CD4-positive, alpha-beta memory T cell (primary cell): ENCODE measurements around the gene RELCH. TPM values are rescaled to one million over a fixed set of nuclear protein-coding genes. Genes with fewer than 3 reads are reported as not detected.

ENCODE experiments used
- CTCF ChIA-PET: fragments of 350-600 bp; sonication (Branson Sonifier 250); formaldehyde crosslinking; loops from one replicate; lab custom pipeline; 2021; ENCODE audit warnings: inconsistent platforms; ENCODE audit not compliant: partially characterized antibody; lab: Charles Lee
- POLR2A ChIA-PET: fragments of 350-600 bp; sonication (Branson Sonifier 250); formaldehyde crosslinking; loops from one replicate; lab custom pipeline; 2021; ENCODE audit not compliant: partially characterized antibody; lab: Charles Lee
- DNase-seq, 5 donors: peaks; one replicate each; pipeline versions ENCODE4 v3.0.0 to v3.0.0-alpha.2; 2020 to 2022; ENCODE audit warnings: mixed read lengths in 1 of 5
- H3K27ac ChIP-seq: one replicate; pipeline ENCODE4 v1.7.0; 2013; ENCODE audit warnings: low read depth, low read length
- H3K27me3 ChIP-seq: 2 replicates; pipeline ENCODE4 v1.7.0; 2013; ENCODE audit warnings: mild to moderate bottlenecking, low read length, moderate library complexity; ENCODE audit not compliant: insufficient read depth
- H3K36me3 ChIP-seq: 2 replicates; pipeline ENCODE4 v1.7.0; 2013; ENCODE audit warnings: mild to moderate bottlenecking, low read length, moderate library complexity; ENCODE audit not compliant: insufficient read depth
- H3K4me1 ChIP-seq: 2 replicates; pipeline ENCODE4 v1.7.0; 2013; ENCODE audit warnings: mild to moderate bottlenecking, low read length, moderate library complexity; ENCODE audit not compliant: insufficient read depth
- H3K4me3 ChIP-seq, 2 donors: one replicate each; pipeline ENCODE4 v1.7.0; 2013; ENCODE audit warnings: low read length in 2 of 2, mild to moderate bottlenecking in 1 of 2
- H3K9me3 ChIP-seq, 2 donors: one replicate each; pipeline ENCODE4 v1.7.0; 2013; ENCODE audit warnings: low read length in 2 of 2, control low read depth in 1 of 2; ENCODE audit not compliant: control insufficient read depth in 1 of 2
- H3K27ac Mint-ChIP-seq, 7 donors: one replicate each; pipeline ENCODE4 v1.8.0; 2020 to 2021; ENCODE audit warnings: mixed read lengths in 7 of 7, mild to moderate bottlenecking in 6 of 7, inconsistent platforms in 3 of 7, moderate library complexity in 3 of 7
- H3K27me3 Mint-ChIP-seq, 2 donors: one replicate each; pipeline ENCODE4 v1.8.0; 2020 to 2021; ENCODE audit warnings: mixed read lengths in 2 of 2
- H3K36me3 Mint-ChIP-seq, 2 donors: one replicate each; pipeline ENCODE4 v1.8.0; 2020 to 2021; ENCODE audit warnings: mixed read lengths in 2 of 2, inconsistent platforms in 1 of 2, mild to moderate bottlenecking in 1 of 2
- H3K4me1 Mint-ChIP-seq, 4 donors: one replicate each; pipeline ENCODE4 v1.8.0; 2020 to 2021; ENCODE audit warnings: mixed read lengths in 4 of 4, mild to moderate bottlenecking in 1 of 4
- H3K4me3 Mint-ChIP-seq, 8 donors: one replicate each; pipeline ENCODE4 v1.8.0; 2020 to 2021; ENCODE audit warnings: mixed read lengths in 8 of 8, mild to moderate bottlenecking in 7 of 8, moderate library complexity in 6 of 8, inconsistent platforms in 3 of 8
- H3K9me3 Mint-ChIP-seq, 8 donors: one replicate each; pipeline ENCODE4 v1.8.0; 2020 to 2021; ENCODE audit warnings: mixed read lengths in 8 of 8, mild to moderate bottlenecking in 5 of 8, inconsistent platforms in 3 of 8, moderate library complexity in 1 of 8
- intact Hi-C: fragments of 100-400 bp; cut with micrococcal nuclease; formaldehyde crosslinking; loops from one replicate; pipeline ENCODE4 v1.15.1; 2023
- polyA plus RNA-seq, 2 donors: library from polyadenylated mRNA; unstranded; fragments of 300-500 nt; fragmentation: Illumina TruSeq; gene quantifications; one replicate each; pipeline ENCODE4 v1.2.3, GENCODE V29; 2021
- total RNA-seq, 2 experiments: library from RNA; stranded (reverse); gene quantifications; one replicate each; pipeline ENCODE4 v1.2.3, GENCODE V29; 2021

Gene RELCH
- total RNA-seq: 10 to 100 TPM; 57.2 to 59.4 TPM
- 1 to 10 TPM; 7.6 to 9.6 TPM for polyA plus RNA-seq

GRCh38 chr18:62186774-62187542 lies at the start of gene RELCH, which contains the start of gene PIGN:
TSS of gene RELCH (plus strand) at chr18:62187255. CDS start at chr18:62187506, 251 bp downstream.
TSS of gene PIGN (minus strand) at chr18:62187056. CDS start at chr18:62161353, 25,703 bp downstream.
- Histone ChIP-seq H3K36me3 (no peaks in the 10 kb centered on the region), H3K9me3 (no peaks in the 10 kb centered on the region), H3K4me1 (peaks cover 56% of the 10 kb centered on the region), H3K4me3 (peak within 1 kb of the TSS; percentile 76 to 100), H3K27ac (peak within 1 kb of the TSS; percentile 79), H3K27me3 (no peaks in the 10 kb centered on the region)
- POLR2A ChIA-PET: interaction anchor here (0.6 to 2.5 kb wide), 20 partner anchors 12 to 1135 kb away, joined by 3 to 23 read pairs (median 4); partner anchors contain the start of genes BCL2, PHLPP1 and ZCCHC2
- Mint-ChIP-seq H3K27ac (peak within 1 kb of the TSS; percentile 95 to 97 (median 96)), H3K9me3 (peaks cover 0 to under 1% (median 0%) of the 10 kb centered on the region in 8 donors), H3K4me3 (peak within 1 kb of the TSS; percentile 94 to 99 (median 99)), H3K36me3 (peaks cover 12 to 30% of the 10 kb centered on the region in 2 donors), H3K27me3 (no peaks in the 10 kb centered on the region), H3K4me1 (peaks cover 41 to 73% (median 57%) of the 10 kb centered on the region in 4 donors)
- CTCF ChIA-PET: interaction anchor here (0.9 to 9.1 kb wide), 8 partner anchors 11 to 239 kb away, joined by 4 to 191 read pairs (median 6); no protein-coding TSS in a partner anchor
- peak; percentile 95 to 99 (median 97) for DNase-seq
- intact Hi-C loops: loop anchor here (1.0 to 5.0 kb wide), 7 partner anchors 62 to 1783 kb away; partner anchors contain the start of genes PHLPP1, SERPINB8 and VPS4B

- ChIA-PET POLR2A (no interaction called here), CTCF (interaction anchor here (1.4 kb wide), 1 partner anchor 24 kb away, joined by 3 read pairs; no protein-coding TSS in a partner anchor)
- H3K4me3 Mint-ChIP-seq: no peak overlapping the region
- H3K27me3 ChIP-seq: no peaks in the 10 kb centered on the region
- H3K4me1 Mint-ChIP-seq: no peaks in the 10 kb centered on the region
- no peak overlapping the region for H3K27ac ChIP-seq
- no peaks in the 10 kb centered on the region for H3K27me3 Mint-ChIP-seq
- H3K9me3 Mint-ChIP-seq: peaks cover 0 to 2% (median 0%) of the 10 kb centered on the region in 8 donors
- no peak for DNase-seq
- H3K4me3 ChIP-seq: no peak overlapping the region
- no peaks in the 10 kb centered on the region for H3K4me1 ChIP-seq
- intact Hi-C loops: no loop called here
- H3K27ac Mint-ChIP-seq: peak overlapping the region in 1 of 7 donors; percentile 14
- peaks cover 11 to 20% of the 10 kb centered on the region in 2 donors for H3K36me3 Mint-ChIP-seq
- H3K36me3 ChIP-seq: peaks cover 4% of the 10 kb centered on the region
- H3K9me3 ChIP-seq: no peaks in the 10 kb centered on the region
These were observed 48.4 kb upstream of the RELCH start for GRCh38 chr18:62138461-62139235.

- peaks cover 0 to 2% (median 0%) of the 10 kb centered on the region in 8 donors for H3K9me3 Mint-ChIP-seq
- H3K4me1 ChIP-seq: no peaks in the 10 kb centered on the region
- no peak overlapping the region for H3K27ac ChIP-seq
- ChIA-PET POLR2A (no interaction called here), CTCF (interaction anchor here (1.3 to 1.4 kb wide), 2 partner anchors 12 to 23 kb away, joined by 3 read pairs; no protein-coding TSS in a partner anchor)
- H3K27ac Mint-ChIP-seq: no peak overlapping the region
- no peaks in the 10 kb centered on the region for H3K4me1 Mint-ChIP-seq
- H3K4me3 Mint-ChIP-seq: no peak overlapping the region
- H3K27me3 Mint-ChIP-seq: no peaks in the 10 kb centered on the region
- no peak for DNase-seq
- intact Hi-C loops: no loop called here
- no peak overlapping the region for H3K4me3 ChIP-seq
- H3K9me3 ChIP-seq: no peaks in the 10 kb centered on the region
- peaks cover 6% of the 10 kb centered on the region for H3K36me3 ChIP-seq
- peaks cover 19 to 20% of the 10 kb centered on the region in 2 donors for H3K36me3 Mint-ChIP-seq
- H3K27me3 ChIP-seq: no peaks in the 10 kb centered on the region
These were observed 46.8 kb upstream of the RELCH start for GRCh38 chr18:62140259-62140658.

GRCh38 chr18:62144338-62144737 lies 42.7 kb upstream of the RELCH start:
- DNase-seq: no peak
- no peaks in the 10 kb centered on the region for H3K27me3 Mint-ChIP-seq
- no peaks in the 10 kb centered on the region for H3K27me3 ChIP-seq
- peaks cover 8 to 24% of the 10 kb centered on the region in 2 donors for H3K36me3 Mint-ChIP-seq
- ChIA-PET CTCF (interaction anchor here (1.2 to 1.6 kb wide), 3 partner anchors 11 to 106 kb away, joined by 3 to 5 read pairs (median 5); no protein-coding TSS in a partner anchor), POLR2A (no interaction called here)
- no peak overlapping the region for H3K4me3 Mint-ChIP-seq
- H3K4me1 Mint-ChIP-seq: no peaks in the 10 kb centered on the region
- no peak overlapping the region for H3K4me3 ChIP-seq
- H3K36me3 ChIP-seq: peaks cover 3% of the 10 kb centered on the region
- H3K27ac Mint-ChIP-seq: peak overlapping the region in 1 of 7 donors; percentile 4
- intact Hi-C loops: no loop called here
- no peaks in the 10 kb centered on the region for H3K4me1 ChIP-seq
- H3K9me3 ChIP-seq: no peaks in the 10 kb centered on the region
- H3K27ac ChIP-seq: no peak overlapping the region
- H3K9me3 Mint-ChIP-seq: peaks cover 0 to 2% (median 0%) of the 10 kb centered on the region in 8 donors

GRCh38 chr18:62151068-62151771 lies 35.8 kb upstream of the RELCH start:
- H3K36me3 ChIP-seq: no peaks in the 10 kb centered on the region
- no peaks in the 10 kb centered on the region for H3K4me1 ChIP-seq
- Mint-ChIP-seq H3K36me3 (peaks cover 5 to 36% of the 10 kb centered on the region in 2 donors), H3K9me3 (no peaks in the 10 kb centered on the region), H3K4me1 (no peaks in the 10 kb centered on the region), H3K27me3 (no peaks in the 10 kb centered on the region), H3K4me3 (no peak overlapping the region), H3K27ac (no peak overlapping the region)
- ChIA-PET POLR2A (no interaction called here), CTCF (no interaction called here)
- intact Hi-C loops: no loop called here
- no peaks in the 10 kb centered on the region for H3K27me3 ChIP-seq
- no peak for DNase-seq
- no peak overlapping the region for H3K27ac ChIP-seq
- H3K4me3 ChIP-seq: no peak overlapping the region
- no peaks in the 10 kb centered on the region for H3K9me3 ChIP-seq

GRCh38 chr18:62152844-62153243 lies 34.2 kb upstream of the RELCH start:
- Mint-ChIP-seq H3K4me1 (no peaks in the 10 kb centered on the region), H3K36me3 (peaks cover 12 to 38% of the 10 kb centered on the region in 2 donors), H3K9me3 (no peaks in the 10 kb centered on the region), H3K4me3 (no peak overlapping the region), H3K27me3 (no peaks in the 10 kb centered on the region), H3K27ac (no peak overlapping the region)
- H3K27ac ChIP-seq: no peak overlapping the region
- no peaks in the 10 kb centered on the region for H3K4me1 ChIP-seq
- no peak for DNase-seq
- H3K36me3 ChIP-seq: no peaks in the 10 kb centered on the region
- POLR2A ChIA-PET: no interaction called here
- no peaks in the 10 kb centered on the region for H3K27me3 ChIP-seq
- intact Hi-C loops: no loop called here
- CTCF ChIA-PET: no interaction called here
- no peaks in the 10 kb centered on the region for H3K9me3 ChIP-seq
- no peak overlapping the region for H3K4me3 ChIP-seq
